Kidney epithelial cell (primary cell): ENCODE data around the gene ST8SIA2. TPM values are rescaled to one million over a fixed set of nuclear protein-coding genes. Genes with fewer than 3 reads are reported as not detected.

Source experiments
- DNase-seq: peaks from one replicate; pipeline ENCODE4 v3.0.0-alpha.2; 2010; ENCODE audit warnings: low read depth
- H3K27me3 ChIP-seq: 2 replicates; pipeline ENCODE4 v1.6.0; 2011; ENCODE audit warnings: low read length; ENCODE audit not compliant: control insufficient read depth, insufficient read depth
- H3K36me3 ChIP-seq: 2 replicates; pipeline ENCODE4 v1.5.1; 2011; ENCODE audit warnings: low read length; ENCODE audit not compliant: control insufficient read depth, insufficient read depth
- H3K4me3 ChIP-seq: 2 replicates; pipeline ENCODE4 v1.5.1; 2011; ENCODE audit warnings: low read depth, mild to moderate bottlenecking, control low read depth, low read length
- CTCF ChIP-seq: IDR thresholded peaks from 2 replicates; pipeline ENCODE4 v1.5.1; 2011; ENCODE audit warnings: mild to moderate bottlenecking, moderate library complexity, low read length, control low read depth, inconsistent platforms; ENCODE audit not compliant: insufficient read depth, poor library complexity, severe bottlenecking
- total RNA-seq: library from RNA; depleted of rRNA; stranded (reverse); fragments of >200 nt; gene quantifications from 2 replicates; pipeline ENCODE4 v1.2.3, GENCODE V29; 2015

The ST8SIA2 gene
- total RNA-seq, 1 donor from 2014 or later: 7.0 TPM

GRCh38 chr15:92377083-92377789 is 16.4 kb upstream of the ST8SIA2 start:
- no peak for DNase-seq
- TF ChIP-seq CTCF: no peak
- no peaks in the 10 kb centered on the region for H3K36me3 ChIP-seq
- H3K4me3 ChIP-seq: no peak overlapping the region
- peaks cover 2% of the 10 kb centered on the region for H3K27me3 ChIP-seq

GRCh38 chr15:92383519-92384324 is 10.0 kb upstream of the ST8SIA2 start:
- Histone ChIP-seq H3K27me3 (no peaks in the 10 kb centered on the region), H3K4me3 (no peak overlapping the region), H3K36me3 (no peaks in the 10 kb centered on the region)
- TF ChIP-seq CTCF: peak; percentile 83
- no peak for DNase-seq

- H3K27me3 ChIP-seq: peaks cover 2% of the 10 kb centered on the region
- H3K4me3 ChIP-seq: no peak overlapping the region
- TF ChIP-seq CTCF: no peak
- DNase-seq: no peak
- H3K36me3 ChIP-seq: no peaks in the 10 kb centered on the region
Observed at GRCh38 chr15:92384381-92384780, 9.3 kb upstream of the ST8SIA2 start.

GRCh38 chr15:92385096-92385495 is 8.6 kb upstream of the ST8SIA2 start:
- Histone ChIP-seq H3K36me3 (no peaks in the 10 kb centered on the region), H3K4me3 (no peak overlapping the region), H3K27me3 (peaks cover 2% of the 10 kb centered on the region)
- TF ChIP-seq CTCF: no peak
- DNase-seq: no peak

GRCh38 chr15:92391640-92392039 is 2.0 kb upstream of the ST8SIA2 start:
- Histone ChIP-seq H3K27me3 (peaks cover 27% of the 10 kb centered on the region), H3K36me3 (no peaks in the 10 kb centered on the region), H3K4me3 (no peak overlapping the region)
- TF ChIP-seq CTCF: peak; percentile 62
- DNase-seq: no peak
